GM19395 (cell line): ENCODE measurements around the gene ATF4.
A peak's percentile ranks its signal among the peaks of the same experiment; 100 is the strongest.

Source experiments
- ATAC-seq: cut with Tn5 transposase; IDR thresholded peaks from one replicate; pipeline ENCODE4 v1.9.1; 2021; ENCODE audit warnings: mild to moderate bottlenecking, moderate library complexity; ENCODE audit not compliant: unreplicated experiment

The ATF4 gene, protein sequence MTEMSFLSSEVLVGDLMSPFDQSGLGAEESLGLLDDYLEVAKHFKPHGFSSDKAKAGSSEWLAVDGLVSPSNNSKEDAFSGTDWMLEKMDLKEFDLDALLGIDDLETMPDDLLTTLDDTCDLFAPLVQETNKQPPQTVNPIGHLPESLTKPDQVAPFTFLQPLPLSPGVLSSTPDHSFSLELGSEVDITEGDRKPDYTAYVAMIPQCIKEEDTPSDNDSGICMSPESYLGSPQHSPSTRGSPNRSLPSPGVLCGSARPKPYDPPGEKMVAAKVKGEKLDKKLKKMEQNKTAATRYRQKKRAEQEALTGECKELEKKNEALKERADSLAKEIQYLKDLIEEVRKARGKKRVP

DNA sequence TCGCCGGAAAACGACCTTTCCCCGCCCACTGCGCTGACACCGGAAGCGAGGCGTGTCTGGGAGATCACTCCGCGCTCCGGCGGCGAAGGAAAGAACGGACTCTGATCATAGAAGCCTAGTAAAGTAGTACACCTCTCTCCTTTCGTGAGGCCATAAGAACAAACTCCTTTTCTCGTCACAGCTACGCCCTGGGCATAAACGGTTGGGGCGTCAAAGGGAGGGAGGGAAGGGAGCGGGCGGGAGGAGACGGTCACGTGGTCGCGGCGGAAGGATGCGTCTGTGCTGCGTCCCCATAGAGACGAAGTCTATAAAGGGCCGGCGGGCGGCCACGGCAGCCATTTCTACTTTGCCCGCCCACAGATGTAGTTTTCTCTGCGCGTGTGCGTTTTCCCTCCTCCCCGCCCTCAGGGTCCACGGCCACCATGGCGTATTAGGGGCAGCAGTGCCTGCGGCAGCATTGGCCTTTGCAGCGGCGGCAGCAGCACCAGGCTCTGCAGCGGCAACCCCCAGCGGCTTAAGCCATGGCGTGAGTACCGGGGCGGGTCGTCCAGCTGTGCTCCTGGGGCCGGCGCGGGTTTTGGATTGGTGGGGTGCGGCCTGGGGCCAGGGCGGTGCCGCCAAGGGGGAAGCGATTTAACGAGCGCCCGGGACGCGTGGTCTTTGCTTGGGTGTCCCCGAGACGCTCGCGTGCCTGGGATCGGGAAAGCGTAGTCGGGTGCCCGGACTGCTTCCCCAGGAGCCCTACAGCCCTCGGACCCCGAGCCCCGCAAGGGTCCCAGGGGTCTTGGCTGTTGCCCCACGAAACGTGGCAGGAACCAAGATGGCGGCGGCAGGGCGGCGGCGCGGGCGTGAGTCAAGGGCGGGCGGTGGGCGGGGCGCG is at the start of gene ATF4:
ATF4 (plus strand) TSS at position 337 of the 880 bp plus-strand sequence. CDS start 884 bp downstream, outside the sequence.
- ATAC-seq: peak; percentile 45

DNA sequence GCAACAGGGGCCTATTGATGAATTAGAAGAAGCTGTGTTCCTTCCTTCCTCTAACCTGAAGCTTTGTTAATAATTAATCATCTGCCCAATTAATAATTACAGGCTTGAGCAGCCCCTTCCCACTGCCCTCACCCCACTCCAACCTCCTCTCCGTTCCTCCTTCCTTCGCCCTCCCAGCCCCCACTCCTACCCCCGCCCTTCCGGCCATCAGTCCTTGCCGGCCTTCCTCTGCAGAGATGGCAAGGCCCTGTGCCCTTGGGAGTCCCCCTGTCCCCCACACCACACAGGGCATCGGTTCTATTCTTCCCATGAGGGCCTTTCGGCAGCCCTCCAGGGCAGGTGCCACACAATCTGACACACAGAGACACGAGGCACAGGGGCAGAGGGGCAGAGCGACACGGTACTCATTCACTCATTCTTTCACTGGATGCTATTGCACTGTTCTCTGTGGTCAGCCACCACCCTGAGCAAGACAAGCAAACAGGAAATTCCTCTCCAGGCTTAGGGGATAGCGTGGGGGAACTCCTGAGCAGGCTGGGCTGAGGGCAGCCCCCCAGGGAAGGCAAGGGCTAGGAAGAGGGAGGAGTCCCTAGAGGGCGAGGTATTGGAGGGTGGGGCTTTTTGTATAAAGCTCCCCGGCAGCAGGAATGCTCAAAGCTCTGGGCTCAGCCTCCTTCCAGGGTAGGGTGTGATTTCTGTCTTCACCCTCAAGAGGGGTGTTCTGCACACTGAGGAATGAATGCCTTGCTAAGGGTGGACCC is 48.8 kb upstream of the ATF4 start:
- ATAC-seq: peak; percentile 55

DNA sequence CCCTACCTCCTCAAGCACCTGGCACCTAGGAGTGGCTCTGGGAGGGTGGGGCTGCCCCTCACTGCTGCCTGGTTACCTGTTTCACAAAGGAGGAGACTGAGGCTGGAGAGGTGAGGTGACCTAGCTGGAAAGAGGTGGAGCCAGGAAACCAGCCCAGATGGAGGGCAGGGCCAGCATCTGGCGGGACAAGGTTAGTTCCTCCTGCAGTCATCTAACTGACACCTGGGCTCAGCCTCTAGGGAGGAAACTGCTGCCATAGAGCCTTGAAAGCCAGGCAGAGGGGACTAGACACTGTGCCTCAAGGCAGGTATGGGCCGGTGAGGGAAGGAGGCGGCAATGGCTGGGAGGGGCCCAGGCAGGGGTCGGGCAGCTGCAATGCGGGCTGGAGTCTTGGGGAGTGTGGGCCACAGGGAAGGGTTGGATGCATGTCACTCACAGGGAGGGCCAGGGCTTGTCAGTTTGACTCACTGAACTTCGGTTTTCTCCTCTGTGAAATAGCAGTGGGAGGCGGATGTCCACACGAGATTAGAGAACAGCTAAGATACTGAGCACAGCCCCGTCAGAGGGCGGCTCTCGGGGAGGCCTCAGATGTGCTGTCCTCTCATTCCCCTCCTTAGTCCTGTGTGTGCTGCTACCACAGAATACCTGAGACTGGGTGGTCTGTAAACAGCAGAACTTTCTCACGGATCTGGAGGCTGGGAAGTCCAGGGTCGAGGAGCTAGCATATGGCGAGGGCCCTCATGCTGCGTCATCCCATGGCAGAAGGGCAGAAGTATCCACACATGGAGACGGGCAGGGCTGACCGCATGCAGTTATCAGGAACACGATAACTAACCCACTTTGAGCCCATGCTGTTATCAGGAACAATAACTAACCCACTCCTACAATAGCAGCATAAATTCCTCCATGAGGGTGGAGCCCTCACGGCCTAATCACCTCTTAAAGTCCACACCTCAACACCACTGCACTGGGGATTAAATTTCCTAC is 47.5 kb upstream of the ATF4 start:
- no peak for ATAC-seq

DNA sequence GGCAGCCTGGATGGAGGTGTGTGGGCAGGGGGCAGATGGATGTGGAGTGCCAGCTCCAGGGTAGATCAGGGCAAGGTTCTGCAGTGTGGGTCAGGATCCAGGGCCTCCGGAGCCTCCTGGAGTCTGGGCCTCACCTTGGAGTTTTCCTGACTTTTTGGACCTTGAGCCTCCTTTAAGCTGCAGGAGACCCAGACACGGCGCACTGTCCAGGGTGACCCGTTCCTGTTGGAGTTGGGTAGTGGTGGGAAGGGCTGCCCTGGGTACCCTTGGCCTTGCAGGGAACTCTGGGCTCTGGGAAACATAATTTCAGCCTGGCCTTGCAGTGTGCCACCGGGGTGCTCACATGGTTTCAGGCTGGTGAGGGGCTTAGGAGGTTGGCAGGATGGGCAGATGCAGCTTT is 46.5 kb upstream of the ATF4 start:
- no peak for ATAC-seq

DNA sequence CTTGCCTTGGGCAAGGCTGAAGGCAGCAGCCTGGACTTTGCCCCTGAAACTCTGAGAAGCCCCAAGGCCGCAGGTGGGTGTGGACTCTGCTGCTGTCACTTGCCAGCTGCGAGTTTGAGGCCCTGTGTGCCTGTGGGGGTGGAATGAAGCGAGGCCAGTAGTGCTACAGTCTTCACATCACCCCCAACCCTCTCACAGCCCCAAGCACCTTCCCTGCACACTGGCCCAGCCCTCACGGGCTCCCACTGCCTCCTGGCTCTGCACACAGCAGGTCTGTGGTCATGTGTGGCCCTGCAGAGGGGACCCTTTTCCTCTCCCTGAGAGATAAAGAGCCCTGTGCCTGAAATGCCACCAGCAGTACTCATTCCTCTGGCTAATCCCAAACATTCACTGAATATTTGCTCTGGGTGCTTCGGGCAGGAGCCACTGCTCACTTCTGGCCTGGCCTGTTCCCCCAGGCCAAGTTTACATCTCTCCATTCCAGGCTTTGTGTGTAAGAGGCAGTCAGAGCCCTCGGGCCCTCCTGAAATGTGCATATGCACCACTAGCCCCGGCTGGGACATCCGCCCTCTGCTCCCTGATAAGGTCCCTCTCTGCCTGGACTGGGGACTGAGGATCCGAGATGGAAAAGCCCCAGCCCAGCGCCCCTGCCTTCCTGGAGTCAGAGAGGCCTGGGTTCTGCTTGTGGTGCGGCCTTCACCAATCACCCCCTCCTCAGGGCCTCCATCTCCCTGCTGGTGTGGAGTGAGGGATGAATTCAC is 45.8 kb upstream of the ATF4 start:
- ATAC-seq: no peak

DNA sequence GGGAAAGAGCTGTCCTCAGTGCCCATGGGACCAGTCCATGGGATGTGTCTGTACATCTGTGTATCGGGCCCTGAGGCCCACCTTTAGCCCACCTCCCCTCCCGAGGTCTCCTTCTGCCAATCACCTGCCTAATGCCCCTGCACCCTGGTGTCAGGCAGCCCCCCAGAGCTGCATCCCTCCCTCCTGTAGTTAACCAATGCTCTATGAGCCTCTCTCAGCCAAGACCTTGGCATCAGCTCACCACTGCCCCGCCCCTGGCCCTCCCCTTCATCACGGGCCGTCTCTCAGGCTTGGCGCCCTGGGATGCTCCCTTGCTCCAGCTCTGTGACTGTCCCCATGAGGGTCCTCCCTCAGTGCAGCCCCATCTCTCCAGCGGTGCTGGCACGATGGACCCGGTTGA is 45.0 kb upstream of the ATF4 start:
- no peak for ATAC-seq

DNA sequence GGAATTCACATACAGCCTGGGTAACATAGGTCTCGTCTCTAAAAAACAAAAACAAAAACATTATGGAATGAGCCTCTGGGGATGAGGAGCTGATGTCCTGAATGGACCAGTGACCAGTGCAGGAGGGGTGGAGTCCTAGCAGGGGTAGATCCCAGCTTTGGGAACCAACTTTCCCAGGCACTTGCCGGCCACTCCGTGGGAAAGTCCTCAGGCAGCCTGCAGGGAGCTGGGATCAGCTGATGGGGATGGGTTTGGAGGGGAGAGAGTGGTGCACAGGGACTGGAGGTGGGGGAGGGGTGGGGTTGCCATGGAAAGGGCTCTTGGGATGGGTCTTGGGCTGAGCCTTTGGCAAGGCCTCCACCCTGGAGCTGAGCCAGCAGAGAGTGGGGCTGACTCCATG is 44.5 kb upstream of the ATF4 start:
- ATAC-seq: no peak

DNA sequence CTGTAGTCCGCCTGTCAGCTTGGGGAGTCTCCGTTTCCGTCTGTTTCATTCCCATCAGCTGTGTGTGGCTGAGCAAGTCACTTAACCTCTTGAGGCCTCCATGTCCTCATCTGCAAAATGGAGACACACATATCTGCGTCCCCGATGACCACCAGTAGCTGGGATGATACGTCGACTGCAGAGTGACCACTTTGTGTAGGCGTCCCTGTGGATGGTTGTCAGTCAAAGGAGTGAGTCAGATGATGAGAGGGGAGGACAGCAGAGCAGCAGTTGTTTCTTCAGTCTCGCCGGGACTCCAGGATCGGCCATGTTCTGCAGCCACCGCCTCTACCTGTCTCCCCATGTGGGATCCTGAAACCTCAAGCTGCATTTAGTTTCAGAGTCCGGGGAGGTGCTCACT is 43.7 kb upstream of the ATF4 start:
- no peak for ATAC-seq

DNA sequence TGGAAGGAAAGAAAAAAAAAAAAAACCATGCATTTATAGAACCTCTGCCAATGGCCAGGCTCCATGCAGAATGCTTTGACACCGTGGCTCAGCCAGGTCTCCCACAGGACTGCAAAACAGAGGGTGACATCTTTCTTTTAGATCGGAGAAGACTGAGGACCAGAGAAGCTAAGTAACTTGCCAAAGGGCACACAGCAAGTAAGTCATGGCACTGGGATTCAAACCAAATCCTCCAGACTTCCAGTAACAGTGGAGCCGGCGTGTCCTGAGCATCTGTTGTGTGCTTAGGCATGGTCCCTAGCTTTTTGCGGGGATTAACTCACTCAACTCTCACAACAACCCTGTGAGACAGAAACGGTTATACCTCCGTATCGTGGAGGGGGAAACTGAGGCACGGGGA is 42.8 kb upstream of the ATF4 start:
- ATAC-seq: no peak

DNA sequence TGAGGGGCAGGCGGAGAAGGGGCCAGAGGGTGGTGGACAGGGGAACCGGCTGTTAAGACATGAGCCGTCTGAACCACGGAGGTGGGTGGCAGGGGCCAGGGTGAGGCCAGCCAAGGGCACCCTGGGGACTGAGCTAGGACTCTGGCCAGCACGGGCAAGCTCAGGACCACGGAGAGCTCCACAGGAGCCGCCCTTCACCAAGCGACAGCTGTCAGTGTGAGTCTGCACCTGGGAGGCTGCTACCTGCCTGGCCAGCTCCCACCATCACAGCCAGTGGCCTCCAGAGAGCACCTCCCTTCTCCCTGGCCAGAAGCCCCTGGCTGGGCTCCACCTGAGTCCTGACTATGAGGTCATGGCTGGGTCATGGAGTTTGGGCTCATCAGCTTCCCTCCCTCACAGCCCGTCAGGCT is 41.9 kb upstream of the ATF4 start:
- ATAC-seq: no peak

DNA sequence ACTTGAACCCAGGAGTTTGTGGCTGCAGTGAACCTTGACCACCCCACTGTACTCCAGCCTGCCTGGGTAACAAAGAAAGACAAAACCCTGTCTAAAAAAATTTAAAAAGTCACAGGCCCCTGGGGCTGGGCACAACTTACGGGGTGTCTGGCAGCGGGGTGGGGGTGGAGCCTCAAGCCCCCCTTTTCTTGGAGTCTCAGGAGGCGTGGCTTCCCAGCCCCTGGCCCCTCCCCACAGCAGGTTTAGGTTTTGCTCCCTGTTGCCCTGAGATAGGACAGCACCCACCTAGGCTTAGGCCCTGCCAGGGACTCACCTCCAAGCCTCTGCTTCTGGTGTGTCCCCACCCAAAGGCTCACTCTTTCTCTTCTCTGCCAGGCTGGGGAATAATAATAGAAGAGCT is 41.1 kb upstream of the ATF4 start:
- ATAC-seq: no peak

DNA sequence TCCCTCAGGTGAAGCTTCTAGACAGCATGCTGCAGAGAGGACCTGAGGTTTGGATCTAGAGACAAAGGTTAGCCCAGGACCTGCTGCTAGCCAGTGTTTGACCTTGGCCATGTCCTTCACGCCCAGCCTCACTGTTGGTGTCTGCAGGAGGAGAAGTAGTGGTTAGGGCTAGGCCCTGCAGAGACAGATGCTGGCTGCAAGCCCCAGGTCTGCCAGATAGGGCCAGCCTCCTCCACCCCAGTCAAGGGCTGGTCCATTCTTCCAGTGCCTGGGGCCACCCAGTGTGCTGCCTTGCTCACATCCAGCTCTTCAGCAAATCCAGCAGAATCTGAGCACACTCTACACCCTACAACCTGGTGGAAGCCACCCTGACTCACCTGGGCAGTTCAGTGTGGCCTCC is 39.8 kb upstream of the ATF4 start:
- no peak for ATAC-seq

DNA sequence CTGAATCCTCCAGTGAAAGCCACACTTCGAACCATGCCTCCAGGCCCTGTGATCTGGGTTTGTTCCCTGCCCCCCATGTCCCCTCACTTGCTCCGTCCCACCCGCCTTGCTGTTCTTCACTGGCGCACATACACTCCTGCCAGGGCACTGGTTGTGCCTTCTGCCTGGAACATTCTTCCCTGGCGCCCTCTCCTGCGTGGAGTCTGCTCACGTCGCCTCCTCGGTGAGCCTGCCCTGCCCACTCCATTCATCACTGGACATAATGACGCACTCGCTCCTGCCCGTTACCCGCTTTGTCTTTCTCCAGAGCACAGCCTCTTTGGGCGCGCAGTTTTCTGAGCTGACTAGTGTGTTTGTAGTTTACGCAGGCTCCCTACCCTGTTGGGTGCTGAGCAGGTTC is 39.3 kb upstream of the ATF4 start:
- no peak for ATAC-seq

DNA sequence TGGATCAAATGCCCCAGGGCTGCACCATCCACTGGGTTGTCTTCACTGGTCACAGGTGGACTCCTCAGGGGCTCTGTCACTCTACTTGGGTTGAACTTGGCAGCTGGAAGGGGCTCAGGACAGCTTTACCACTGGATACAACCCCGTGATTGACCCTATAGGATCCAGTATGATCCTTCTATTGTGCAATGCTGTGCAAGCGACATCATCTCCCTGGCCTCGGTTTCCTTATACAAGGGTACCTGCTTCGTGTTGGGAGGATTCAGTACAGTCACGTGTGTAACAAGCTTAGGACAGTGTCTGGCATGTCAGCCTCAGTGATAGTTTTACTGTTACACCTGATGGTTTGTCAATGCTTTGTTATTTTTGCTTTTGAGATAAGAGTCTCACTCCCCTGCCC is 38.8 kb upstream of the ATF4 start:
- no peak for ATAC-seq

DNA sequence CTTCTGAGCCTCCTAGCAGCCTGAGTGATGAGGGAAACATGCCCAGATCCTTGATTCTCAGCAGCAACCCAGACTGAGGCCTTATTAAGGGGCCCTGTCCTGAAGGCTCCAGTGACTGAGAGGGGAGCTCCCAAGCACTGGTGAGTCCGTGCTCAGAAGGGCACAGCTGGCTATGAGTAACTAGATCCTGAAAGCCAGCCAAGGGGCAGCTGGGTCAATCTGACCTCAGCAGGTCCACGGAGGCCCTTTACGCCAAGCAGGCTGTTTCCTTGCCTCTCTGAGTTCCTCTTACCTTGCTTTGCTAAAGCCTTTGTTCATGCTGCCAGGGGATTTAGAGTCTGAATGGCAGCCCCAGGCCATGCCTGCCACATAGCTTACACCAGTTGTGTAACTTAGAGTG is 37.6 kb upstream of the ATF4 start:
- ATAC-seq: no peak

DNA sequence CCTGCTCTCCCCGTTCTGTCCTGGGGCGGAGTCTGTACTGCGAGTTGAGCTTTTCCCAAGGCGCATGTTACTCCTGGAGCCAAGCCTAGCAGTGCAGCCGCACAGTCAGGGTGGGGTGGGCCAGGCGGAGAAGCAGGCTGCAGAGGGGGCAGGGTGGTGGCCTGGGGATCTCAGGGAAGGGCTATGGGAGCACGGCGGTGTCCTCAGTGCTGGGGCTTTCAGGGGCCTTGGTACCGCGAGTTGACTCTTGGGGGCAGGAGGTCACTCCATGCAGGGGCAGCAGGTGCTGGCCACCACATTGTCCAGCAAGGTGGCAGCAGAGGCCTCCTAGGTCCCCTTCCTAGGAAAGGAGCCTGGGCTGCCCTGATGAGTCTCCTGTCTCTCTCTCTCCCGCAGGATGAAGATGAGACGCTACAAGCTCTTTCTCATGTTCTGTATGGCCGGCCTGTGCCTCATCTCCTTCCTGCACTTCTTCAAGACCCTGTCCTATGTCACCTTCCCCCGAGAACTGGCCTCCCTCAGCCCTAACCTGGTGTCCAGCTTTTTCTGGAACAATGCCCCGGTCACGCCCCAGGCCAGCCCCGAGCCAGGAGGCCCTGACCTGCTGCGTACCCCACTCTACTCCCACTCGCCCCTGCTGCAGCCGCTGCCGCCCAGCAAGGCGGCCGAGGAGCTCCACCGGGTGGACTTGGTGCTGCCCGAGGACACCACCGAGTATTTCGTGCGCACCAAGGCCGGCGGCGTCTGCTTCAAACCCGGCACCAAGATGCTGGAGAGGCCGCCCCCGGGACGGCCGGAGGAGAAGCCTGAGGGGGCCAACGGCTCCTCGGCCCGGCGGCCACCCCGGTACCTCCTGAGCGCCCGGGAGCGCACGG is 33.2 kb upstream of the ATF4 start:
- no peak for ATAC-seq

DNA sequence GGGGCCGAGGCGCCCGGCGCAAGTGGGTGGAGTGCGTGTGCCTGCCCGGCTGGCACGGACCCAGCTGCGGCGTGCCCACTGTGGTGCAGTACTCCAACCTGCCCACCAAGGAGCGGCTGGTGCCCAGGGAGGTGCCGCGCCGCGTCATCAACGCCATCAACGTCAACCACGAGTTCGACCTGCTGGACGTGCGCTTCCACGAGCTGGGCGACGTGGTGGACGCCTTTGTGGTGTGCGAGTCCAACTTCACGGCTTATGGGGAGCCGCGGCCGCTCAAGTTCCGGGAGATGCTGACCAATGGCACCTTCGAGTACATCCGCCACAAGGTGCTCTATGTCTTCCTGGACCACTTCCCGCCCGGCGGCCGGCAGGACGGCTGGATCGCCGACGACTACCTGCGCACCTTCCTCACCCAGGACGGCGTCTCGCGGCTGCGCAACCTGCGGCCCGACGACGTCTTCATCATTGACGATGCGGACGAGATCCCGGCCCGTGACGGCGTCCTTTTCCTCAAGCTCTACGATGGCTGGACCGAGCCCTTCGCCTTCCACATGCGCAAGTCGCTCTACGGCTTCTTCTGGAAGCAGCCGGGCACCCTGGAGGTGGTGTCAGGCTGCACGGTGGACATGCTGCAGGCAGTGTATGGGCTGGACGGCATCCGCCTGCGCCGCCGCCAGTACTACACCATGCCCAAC is 32.4 kb upstream of the ATF4 start:
- no peak for ATAC-seq

DNA sequence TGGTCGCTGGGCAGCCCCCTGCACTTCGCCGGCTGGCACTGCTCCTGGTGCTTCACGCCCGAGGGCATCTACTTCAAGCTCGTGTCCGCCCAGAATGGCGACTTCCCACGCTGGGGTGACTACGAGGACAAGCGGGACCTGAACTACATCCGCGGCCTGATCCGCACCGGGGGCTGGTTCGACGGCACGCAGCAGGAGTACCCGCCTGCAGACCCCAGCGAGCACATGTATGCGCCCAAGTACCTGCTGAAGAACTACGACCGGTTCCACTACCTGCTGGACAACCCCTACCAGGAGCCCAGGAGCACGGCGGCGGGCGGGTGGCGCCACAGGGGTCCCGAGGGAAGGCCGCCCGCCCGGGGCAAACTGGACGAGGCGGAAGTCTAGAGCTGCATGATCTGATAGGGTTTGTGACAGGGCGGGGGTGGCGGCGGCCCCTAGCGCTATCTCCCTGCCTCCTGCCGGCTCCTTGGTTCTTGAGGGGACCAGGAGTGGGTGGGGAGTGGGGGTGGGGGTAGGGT is 31.7 kb upstream of the ATF4 start:
- no peak for ATAC-seq
